SH-SY5Y (cell line): ENCODE measurements around the gene UVRAG.

Experiments used
- GATA2 ChIP-seq: IDR thresholded peaks from 2 replicates; pipeline ENCODE4 v1.6.1; 2011; ENCODE audit warnings: mild to moderate bottlenecking, low read depth, low read length
- GATA3 ChIP-seq: IDR thresholded peaks from 2 replicates; pipeline ENCODE4 v1.6.1; 2011; ENCODE audit warnings: low read depth, mild to moderate bottlenecking, low read length, moderate library complexity

DNA sequence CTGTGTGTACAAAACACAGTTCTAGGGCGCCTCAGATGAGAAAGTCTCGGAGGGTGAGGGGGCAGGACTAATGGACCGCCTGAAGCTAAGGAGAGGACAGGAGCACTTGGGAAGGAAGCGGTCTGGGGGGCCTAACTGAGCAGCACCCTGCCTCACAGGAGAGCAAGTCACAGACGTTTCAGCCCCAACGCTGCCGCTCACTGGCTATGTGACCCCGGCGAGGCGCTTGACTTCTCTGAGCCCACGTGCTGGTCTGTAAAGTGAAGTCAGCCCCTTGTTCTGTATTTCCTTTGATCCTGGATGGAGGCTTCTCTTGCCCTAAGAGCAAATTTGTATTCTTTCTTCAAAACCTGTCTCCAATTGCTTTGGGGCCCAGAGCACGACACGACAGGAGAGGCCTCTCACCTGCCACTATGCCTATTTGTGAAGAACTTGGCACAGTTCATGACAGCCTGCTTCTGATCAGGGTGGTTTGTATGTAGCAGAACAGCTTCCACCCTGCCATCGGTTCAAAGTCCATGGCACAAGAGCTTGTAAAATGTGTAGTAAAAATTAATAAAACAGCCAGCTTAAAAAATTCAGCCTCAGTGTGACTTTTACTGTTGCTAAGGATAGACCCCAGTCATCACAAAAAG, 332.2 kb downstream of the UVRAG start:
- no peak for TF ChIP-seq GATA3
- TF ChIP-seq GATA2 = no peak
